GM19324 (cell line): ENCODE data around the gene POLR2A.
A peak's percentile ranks its signal among the peaks of the same experiment; 100 is the strongest.

Experiments used
- ATAC-seq: cut with Tn5 transposase; IDR thresholded peaks from one replicate; pipeline ENCODE4 v1.9.1; 2021; ENCODE audit warnings: mild to moderate bottlenecking, moderate library complexity; ENCODE audit not compliant: unreplicated experiment, low FRiP score

POLR2A gene

GRCh38 chr17:7484067-7484918 lies at the start of gene POLR2A:
POLR2A (plus strand) TSS chr17:7484366.
- peak; percentile 76 for ATAC-seq

GRCh38 chr17:7435676-7436555 lies 48.2 kb upstream of the POLR2A start:
- ATAC-seq: peak; percentile 16

- no peak for ATAC-seq
Observed at GRCh38 chr17:7436556-7437368, 47.4 kb upstream of the POLR2A start.

GRCh38 chr17:7437369-7437863 lies 46.8 kb upstream of the POLR2A start:
- no peak for ATAC-seq

GRCh38 chr17:7437950-7438614 lies 46.1 kb upstream of the POLR2A start:
- no peak for ATAC-seq

- no peak for ATAC-seq
Observed at GRCh38 chr17:7438656-7439460, 45.3 kb upstream of the POLR2A start.

GRCh38 chr17:7439462-7440112 lies 44.6 kb upstream of the POLR2A start, which contains the start of gene FGF11:
FGF11 (plus strand) TSS chr17:7439512; CDS start chr17:7439621, 109 bp downstream.
- ATAC-seq: no peak

GRCh38 chr17:7440113-7440833 lies 43.9 kb upstream of the POLR2A start:
- ATAC-seq: no peak

- ATAC-seq: no peak
Observed at GRCh38 chr17:7440834-7441195, 43.4 kb upstream of the POLR2A start.

GRCh38 chr17:7441266-7441665 lies 42.9 kb upstream of the POLR2A start:
- no peak for ATAC-seq

- no peak for ATAC-seq
Observed at GRCh38 chr17:7442142-7442541, 42.0 kb upstream of the POLR2A start.

GRCh38 chr17:7443499-7444485 lies 40.4 kb upstream of the POLR2A start:
- no peak for ATAC-seq

GRCh38 chr17:7444682-7445618 lies 39.2 kb upstream of the POLR2A start, which contains the start of gene CHRNB1:
CHRNB1 (plus strand) TSS chr17:7445061; CDS start chr17:7445128, 67 bp downstream.
- ATAC-seq: no peak

GRCh38 chr17:7445619-7445968 lies 38.6 kb upstream of the POLR2A start:
- ATAC-seq: no peak

- ATAC-seq: no peak
Observed at GRCh38 chr17:7448461-7448860, 35.7 kb upstream of the POLR2A start.
